ENCODE measurements around the gene TAOK1.

DNA sequence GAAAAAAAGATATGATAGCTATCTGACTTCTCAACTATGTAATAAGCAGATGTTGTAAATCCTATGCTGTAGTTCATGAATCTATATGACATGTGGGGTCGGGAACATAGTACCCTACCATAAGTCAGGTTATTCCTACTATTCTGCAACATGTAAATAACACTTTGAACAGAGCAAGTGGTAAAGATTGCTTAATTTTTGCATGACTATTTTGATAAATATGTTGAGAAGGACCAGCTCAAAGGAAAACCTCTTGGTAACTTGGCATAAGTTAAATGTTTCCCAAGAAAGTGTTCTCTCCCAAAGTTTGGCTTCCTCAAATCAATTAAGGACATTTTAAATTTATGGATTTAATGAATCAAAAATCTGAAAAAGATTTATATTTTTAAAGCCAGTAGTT, 114.5 kb downstream of the TAOK1 start:
- TF ChIP-seq CTCF (IDR thresholded peaks at IDR 0.05; ENCODE audit: insufficient read depth, low read depth, low read length) (no peak), EZH2 (IDR thresholded peaks at IDR 0.05; ENCODE audit: insufficient read depth, low read length) (no peak)

Data from astrocyte (in vitro differentiated cells and primary cell).